ENCODE data around the gene NOTCH1. TPM values are rescaled to one million over a fixed set of nuclear protein-coding genes. Genes with fewer than 3 reads are reported as not detected.

NOTCH1 gene
- total and polyA plus RNA-seq, 11 donors = 8.0 to 47.3 (median 20.3) TPM

DNA sequence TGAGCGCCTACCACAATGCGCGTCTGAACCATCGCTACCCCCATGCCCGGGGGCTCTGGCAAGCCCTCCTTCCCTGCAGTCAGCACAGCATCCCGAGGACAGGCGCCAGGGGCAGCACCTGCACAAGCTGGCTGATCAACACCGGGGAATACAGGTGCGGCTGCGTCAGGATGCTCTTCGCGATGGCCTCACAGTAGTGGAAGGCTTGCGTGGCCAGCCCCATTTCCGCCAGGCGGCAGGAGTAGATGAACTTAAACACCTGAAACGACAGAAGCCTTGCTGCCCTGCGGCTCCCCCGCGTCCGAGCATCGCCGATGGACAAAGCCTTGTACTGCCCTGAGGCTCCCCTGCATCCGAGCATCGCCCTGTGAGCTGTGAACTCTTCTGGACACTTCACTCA is 88.5 kb downstream of the NOTCH1 start:
- intact Hi-C loops (cut with DNase I) = no loop called here
- ATAC-seq = peak in 1 of 4 donors; percentile 4
- no peaks in the 10 kb centered on the region for H3K4me1 ChIP-seq
- H3K9me3 ChIP-seq = no peaks in the 10 kb centered on the region
- H3K27ac ChIP-seq = no peak overlapping the region
- peaks cover 0 to 100% (median 93%) of the 10 kb centered on the region in 9 donors for H3K36me3 ChIP-seq
- no peak for DNase-seq
- 92 to 97% (median 96%) methylated on average over 14 to 24 of the region's 24 CpGs for WGBS, 4 donors
- TF ChIP-seq, protein P1, sequence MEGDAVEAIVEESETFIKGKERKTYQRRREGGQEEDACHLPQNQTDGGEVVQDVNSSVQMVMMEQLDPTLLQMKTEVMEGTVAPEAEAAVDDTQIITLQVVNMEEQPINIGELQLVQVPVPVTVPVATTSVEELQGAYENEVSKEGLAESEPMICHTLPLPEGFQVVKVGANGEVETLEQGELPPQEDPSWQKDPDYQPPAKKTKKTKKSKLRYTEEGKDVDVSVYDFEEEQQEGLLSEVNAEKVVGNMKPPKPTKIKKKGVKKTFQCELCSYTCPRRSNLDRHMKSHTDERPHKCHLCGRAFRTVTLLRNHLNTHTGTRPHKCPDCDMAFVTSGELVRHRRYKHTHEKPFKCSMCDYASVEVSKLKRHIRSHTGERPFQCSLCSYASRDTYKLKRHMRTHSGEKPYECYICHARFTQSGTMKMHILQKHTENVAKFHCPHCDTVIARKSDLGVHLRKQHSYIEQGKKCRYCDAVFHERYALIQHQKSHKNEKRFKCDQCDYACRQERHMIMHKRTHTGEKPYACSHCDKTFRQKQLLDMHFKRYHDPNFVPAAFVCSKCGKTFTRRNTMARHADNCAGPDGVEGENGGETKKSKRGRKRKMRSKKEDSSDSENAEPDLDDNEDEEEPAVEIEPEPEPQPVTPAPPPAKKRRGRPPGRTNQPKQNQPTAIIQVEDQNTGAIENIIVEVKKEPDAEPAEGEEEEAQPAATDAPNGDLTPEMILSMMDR (IDR thresholded peaks at IDR 0.05) = no peak
- no peak for TF ChIP-seq POLR2A (IDR thresholded peaks at IDR 0.05)
- H3K4me3 ChIP-seq = no peak overlapping the region
- H3K27me3 ChIP-seq = no peaks in the 10 kb centered on the region

DNA sequence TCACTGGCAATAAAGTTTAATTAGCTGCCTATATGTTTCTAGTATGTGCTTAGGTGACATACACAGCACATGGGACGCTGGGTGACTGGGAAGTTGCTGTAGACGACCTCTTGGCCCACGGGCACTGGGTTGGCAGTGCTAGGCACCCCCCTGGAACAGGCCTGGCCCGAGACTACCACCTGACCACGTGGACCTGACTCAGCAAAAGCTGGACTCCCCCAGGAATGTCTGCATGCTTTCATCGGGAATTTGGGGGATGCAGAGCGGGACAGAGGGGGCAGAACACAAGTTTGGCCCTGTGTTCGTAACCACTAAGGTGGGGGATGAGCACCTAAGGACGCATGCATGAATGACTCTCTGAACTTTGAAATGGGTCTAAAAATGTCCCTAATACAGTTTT is 89.6 kb downstream of the NOTCH1 start:
- Histone ChIP-seq H3K4me1 (no peaks in the 10 kb centered on the region), H3K4me3 (no peak overlapping the region), H3K27ac (no peak overlapping the region), H3K9me3 (no peaks in the 10 kb centered on the region), H3K27me3 (no peaks in the 10 kb centered on the region), H3K36me3 (peaks cover 0 to 100% (median 92%) of the 10 kb centered on the region in 9 donors)
- ATAC-seq (no peak), DNase-seq (no peak)
- TF ChIP-seq POLR2A (IDR thresholded peaks at IDR 0.05) = no peak
- TF ChIP-seq, protein P1 (IDR thresholded peaks at IDR 0.05) = no peak
- intact Hi-C loops (cut with DNase I) = no loop called here
- WGBS, 4 donors = 86 to 90% (median 88%) methylated on average over 9 of the region's 9 CpGs

DNA sequence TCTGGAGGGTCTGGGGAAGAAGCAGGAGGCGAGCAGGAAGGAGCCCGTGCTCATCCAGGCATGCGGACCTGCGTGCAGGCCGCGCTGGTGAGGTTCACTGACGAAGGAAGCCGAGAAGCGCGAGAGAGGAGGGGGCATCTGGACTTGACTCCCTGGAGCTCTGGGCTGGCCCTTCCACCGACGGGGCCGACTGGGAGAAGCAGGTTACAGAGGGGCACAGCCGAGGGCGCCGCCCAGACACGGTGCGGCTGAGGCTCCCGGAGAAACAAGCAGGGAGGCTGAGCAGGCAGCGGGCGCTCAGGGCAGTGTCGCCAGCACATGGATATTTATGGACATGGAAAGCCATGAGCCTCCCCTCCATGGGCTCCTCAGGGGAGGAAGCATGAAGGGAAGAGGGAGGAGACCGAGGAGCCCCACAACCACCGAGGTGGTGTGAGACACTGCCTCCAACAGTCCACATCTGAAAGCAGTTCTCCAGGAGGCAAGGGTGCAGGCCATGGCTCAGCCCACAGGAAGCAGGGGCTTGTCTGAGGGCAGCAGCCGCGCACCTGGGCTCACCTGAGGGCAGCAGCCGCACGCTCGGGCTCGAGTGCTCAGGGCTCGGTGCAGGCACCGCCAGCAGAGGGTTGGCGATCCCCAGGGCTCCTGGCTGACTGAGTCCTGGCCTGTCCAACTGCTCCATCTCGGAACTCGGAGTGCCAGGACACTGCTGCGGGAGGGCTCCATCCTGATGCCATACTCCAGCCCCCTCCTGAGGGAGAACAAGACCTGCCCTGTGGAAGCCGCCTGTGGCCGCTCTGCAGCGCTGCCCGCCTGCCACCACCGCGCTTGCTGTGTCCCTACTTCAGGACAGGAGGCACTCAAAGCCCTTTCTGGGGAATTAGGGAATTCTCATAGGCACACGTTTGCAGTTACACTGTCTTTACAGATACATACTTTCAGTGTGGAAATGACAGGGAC is 90.5 kb downstream of the NOTCH1 start:
- 89 to 92% (median 92%) methylated on average over 29 to 43 of the region's 43 CpGs for WGBS, 4 donors
- Histone ChIP-seq H3K4me3 (no peak overlapping the region), H3K27ac (no peak overlapping the region), H3K27me3 (no peaks in the 10 kb centered on the region), H3K4me1 (peaks cover 0 to 4% (median 0%) of the 10 kb centered on the region in 12 donors), H3K9me3 (no peaks in the 10 kb centered on the region), H3K36me3 (peaks cover 0 to 100% (median 92%) of the 10 kb centered on the region in 9 donors)
- ATAC-seq = peak in 1 of 4 donors; percentile 9
- intact Hi-C loops (cut with DNase I) = no loop called here
- no peak for DNase-seq
- no peak for TF ChIP-seq POLR2A (IDR thresholded peaks at IDR 0.05)
- TF ChIP-seq, protein P1 (IDR thresholded peaks at IDR 0.05) = no peak

DNA sequence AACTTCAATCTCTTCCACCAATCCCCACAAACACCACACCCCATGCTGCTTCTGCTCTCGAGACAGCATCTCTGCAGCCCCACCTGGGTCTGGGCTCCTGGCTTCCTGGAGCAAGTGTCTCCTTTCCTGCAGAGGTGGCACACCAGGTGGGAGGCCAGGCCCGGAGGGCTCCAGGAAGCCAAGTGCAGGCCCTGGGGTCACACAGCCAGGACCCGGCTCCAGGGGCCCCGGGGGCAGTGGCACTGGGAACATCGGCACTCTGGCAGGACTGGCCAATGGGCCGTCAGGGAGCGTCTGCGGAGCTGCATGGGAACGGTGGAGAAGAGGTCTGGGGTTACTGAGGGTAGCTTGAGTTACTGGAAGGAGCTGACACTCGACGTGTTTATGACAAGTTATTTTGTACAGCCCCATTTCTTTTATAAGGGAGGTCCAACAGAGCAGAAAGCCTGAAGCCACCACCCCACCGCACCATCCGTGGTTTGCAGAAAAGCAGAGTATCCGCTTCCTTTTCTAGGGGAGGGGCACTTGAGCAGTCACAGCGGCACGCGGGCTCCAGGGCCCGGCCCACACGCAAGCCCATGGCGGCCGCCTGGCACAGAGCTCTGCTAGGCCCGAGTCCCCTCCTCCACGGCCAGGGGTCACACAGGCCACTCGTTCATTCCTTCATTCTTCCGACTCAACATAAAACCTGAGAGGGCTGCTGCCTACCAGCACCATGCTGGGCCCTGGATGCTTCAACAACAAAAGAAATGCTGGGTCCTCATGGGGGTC is 91.6 kb downstream of the NOTCH1 start:
- no peak for DNase-seq
- peaks cover 2 to 100% (median 92%) of the 10 kb centered on the region in 9 donors for H3K36me3 ChIP-seq

More for the DNA sequence above, 91.6 kb downstream of the NOTCH1 start:
- WGBS, 4 donors = 90 to 93% (median 91%) methylated on average over 17 to 25 of the region's 25 CpGs
- intact Hi-C loops (cut with DNase I) = no loop called here
- no peak overlapping the region for H3K27ac ChIP-seq
- H3K4me1 ChIP-seq = peaks cover 0 to 4% (median 0%) of the 10 kb centered on the region in 12 donors
- no peak overlapping the region for H3K4me3 ChIP-seq
- peak in 1 of 4 donors; percentile 9 for ATAC-seq
- H3K27me3 ChIP-seq = no peaks in the 10 kb centered on the region
- H3K9me3 ChIP-seq = no peaks in the 10 kb centered on the region
- TF ChIP-seq, protein P1 (IDR thresholded peaks at IDR 0.05) = no peak
- no peak for TF ChIP-seq POLR2A (IDR thresholded peaks at IDR 0.05)
